Islet of Langerhans (tissue), 1 donor: Measurements from ENCODE around the gene DLGAP1.

Experiments
- FAIRE-seq: peaks from one replicate; lab custom pipeline; 2011; peaks lifted over from hg19 to GRCh38; lab: Jason Lieb, UNC

Gene DLGAP1

DNA sequence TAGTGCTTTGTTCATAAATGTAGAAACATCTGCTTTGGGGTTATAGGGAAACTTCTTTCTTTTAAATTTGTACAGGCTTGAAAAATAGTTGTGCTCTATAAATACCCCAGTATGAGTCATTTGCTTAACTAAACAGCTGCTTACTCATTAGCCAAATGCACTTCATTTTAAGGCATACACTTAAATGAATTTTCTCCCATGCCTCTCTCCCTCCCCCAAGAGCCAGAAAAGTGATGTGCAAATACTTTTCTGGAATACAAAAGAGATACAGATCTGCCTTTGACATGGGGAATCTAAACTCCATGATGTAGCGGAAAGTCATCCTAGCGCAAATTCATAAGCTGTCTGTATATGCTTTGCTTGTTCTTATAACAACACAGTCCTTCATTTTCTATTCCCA, 469.4 kb downstream of the DLGAP1 start:
- no peak for FAIRE-seq

DNA sequence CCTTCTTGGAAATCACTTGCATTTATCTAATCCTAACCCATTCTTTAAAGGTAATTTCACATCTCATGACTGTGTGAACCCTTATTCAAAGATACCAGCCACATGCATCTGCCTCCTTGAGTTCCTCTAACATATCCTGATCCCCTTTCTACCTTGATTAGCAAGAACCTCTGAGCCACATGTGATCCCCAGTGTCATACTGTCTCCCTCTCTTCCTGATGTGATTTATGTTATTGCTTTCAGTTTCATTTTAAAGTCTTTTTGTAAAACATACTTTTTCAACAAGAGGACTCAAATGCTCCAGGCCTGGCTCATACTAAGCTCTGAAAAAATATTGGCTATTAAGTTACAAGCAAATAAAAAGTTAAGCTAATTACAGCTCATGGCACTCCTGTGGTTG, 470.1 kb downstream of the DLGAP1 start:
- no peak for FAIRE-seq

DNA sequence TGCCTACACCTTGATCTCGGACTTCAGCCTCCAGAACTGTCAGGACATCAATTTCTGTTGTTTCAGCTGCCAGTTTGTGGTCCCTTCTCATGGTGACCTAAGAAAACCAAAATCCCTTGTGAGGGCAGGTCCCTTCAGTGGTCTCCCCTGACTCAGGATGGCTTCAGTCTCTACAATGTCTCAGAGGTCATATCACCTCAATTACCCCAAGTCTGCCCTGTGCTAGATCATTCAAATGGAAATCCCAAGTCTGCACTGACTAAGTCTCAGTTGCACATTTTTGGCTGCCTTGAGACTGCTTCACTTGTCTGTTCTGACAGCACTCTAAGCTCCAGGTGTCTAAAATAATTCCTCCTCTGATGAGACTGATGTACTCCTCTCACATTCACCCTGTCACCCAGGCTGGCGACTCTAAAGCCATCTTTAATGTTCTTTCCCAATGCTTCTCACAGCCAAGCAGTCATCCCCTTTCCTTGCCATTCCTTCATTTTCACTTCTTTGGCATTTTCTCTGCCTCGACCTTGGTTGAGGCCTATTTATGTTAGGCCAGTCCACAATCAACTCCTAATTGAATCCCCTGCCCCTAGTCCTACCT, 470.8 kb downstream of the DLGAP1 start:
- FAIRE-seq = no peak

DNA sequence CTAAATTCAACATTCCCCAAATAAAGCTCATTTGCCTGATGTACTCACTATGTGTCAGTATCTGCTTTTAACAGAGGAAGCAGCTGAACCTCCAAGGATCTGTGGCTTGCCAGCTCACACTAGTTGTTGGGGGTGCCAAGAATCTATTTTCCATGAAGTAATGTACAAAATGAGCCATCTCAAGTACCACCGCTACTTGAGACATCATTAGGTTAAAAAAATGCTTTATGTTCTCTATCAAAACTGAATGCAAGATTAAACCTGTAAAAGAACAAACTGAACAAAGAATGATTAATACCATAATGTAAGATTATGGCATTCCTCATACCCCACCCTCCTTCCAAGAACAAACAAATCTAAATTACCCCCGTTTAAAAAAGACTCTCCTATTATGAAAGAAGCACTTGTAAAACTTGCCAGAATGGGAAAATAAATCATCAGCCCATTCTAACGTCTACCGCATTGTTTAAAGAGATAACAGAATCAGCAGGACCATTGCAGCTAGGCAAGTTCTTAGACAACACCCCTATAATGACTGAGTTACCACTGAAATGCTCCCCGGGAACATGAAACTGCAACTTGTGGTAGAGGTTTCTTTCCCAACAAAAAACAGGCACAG, 471.6 kb downstream of the DLGAP1 start:
- FAIRE-seq = no peak

DNA sequence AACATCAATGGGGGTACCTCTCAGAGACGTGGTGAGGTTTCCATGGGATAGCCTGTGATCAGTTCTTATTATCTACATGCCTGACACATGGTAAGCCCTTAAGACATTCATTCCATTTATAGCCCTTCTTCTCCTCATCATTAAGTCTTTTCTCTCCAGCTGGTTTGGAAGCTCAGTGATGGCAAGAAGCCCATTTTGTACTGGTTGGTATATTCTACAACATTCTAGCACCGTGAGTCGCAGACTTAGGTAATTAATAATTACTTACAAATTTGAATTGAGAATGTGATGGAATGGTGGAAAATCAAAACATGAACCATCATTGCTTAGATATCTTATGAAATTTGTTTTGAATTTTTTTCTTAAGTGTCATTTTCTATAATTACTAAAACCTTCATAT, 472.6 kb downstream of the DLGAP1 start:
- FAIRE-seq = no peak

DNA sequence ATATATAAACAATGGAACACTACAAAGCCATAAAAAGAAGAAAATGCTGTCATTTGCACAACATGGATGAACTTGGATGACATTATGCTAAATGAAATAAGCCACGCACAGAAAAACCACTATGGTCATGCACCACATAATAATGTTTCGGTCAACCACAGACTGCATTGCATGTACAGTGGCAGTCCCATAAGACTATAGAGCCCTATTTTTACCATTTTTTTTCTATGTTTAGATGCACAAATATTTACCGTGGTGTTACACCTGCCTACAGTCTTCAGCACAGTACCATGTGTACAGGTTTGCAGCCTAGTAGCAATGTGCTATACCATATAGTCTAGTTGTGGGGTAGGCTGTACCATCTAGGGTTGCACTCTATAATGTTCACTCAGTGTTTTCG, 476.1 kb downstream of the DLGAP1 start:
- no peak for FAIRE-seq

DNA sequence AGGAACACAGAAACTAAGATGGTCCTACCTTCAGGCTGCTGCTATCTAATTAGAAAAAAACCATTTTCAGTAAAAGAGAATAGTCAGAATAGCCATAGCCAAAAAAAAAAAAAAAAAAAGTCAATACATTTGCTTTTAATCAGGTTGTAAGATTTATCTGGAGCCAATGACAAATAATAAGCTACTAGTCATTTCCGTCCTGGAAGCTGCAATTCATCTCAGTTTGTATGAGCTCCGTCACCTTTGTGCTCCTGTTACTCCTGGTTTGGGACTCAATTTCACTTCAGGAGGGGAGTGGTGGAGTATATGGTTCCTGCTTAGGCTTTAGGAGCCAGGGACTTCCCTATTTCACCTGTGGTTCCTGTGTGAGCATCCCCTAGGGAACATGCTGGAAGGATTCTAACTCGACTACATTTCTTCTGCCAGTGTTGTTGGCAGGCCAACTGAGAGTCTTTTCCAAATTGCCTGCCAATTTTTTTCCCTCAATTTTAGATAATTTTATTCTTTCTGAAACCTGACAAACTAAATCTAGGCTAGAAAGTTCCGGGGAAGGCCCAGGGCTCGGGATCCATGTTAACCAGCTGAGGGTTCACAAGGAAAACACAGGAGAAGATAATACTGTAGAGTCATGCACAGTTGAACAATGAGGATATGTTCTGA, 481.8 kb downstream of the DLGAP1 start:
- no peak for FAIRE-seq

DNA sequence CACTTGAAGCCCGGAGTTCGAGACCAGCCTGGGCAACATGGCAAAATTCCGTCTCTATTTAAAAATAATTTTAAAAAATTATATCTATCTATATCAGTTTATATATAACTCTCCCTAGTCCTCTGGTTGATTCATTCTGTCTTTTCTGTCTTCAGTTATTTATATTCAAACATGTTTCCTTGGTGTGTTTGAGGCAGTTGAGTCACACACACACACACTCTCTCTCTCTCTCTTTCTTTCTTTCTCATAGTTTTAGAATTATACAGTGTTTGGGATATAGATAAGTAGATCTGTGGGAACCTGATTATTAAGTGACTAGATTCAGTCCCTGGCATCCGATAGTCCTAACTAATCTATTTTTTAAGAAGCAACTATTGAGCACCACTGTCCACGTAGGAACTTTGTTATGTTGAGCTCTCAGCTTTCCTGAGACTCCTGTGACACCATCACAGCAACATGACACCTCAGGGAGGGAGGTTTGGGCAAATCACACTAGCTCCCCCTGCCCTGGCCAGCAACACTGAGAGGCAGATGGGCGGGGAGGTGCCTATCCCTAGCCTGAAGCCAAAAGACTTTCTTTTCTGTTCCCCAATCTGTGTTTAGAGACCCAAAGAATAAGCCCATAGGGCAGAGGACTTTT, 482.7 kb downstream of the DLGAP1 start:
- no peak for FAIRE-seq

DNA sequence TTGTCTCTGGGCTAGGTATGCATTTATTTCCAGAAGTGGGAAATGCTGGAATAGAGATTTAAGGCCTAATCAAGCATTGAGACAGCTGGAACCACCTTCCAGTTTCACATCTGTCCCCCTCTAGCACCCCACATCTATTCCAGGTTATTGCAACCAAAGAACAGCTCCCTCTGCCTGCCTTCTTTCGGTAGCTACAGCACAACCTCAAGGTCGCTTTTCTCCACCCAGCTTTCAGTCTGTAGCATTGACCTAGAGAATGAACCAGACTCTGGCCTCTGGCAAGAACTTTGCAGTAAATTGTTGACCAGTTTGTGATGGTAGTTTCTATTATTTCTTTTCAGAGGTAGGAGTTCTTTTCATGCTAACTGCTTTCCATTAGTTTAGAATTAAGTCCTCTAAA, 484.2 kb downstream of the DLGAP1 start:
- FAIRE-seq = no peak

DNA sequence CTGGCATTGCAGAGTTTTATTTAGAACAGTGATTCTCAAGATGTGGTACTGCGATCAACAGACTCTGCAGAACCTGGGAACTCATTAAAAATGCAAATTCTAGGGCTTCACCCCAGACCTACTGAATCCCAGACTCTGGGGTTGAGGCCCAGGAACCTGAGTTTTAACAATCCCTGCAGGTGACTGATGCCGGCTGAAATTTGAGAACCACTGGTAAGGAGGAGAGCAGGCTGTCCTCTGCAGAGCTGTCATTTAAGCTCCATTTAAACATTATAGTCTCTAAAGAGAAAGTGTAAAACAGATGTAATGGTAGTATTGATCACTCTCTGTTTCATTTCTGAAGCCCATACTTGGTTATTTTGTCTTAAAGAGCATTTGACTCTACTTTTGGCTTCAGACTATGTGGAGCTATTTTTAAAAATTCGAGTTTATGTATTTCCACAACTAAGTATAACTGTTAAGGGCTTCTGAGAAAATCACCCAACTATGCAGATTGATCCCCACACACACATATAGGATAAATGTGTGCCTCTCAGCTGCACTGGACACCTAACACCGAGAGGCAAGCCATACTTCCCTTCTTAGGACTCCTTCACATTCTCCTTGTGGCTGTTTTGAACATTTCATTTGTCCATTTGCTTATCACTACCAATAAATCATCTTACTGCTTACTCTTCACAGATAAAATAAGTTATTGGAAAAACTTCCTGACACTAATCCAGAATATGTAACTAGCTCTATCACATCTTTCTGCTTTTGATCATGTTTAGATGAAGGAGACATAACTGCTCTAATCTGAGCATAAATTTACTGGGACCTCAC, 487.5 kb downstream of the DLGAP1 start:
- no peak for FAIRE-seq

DNA sequence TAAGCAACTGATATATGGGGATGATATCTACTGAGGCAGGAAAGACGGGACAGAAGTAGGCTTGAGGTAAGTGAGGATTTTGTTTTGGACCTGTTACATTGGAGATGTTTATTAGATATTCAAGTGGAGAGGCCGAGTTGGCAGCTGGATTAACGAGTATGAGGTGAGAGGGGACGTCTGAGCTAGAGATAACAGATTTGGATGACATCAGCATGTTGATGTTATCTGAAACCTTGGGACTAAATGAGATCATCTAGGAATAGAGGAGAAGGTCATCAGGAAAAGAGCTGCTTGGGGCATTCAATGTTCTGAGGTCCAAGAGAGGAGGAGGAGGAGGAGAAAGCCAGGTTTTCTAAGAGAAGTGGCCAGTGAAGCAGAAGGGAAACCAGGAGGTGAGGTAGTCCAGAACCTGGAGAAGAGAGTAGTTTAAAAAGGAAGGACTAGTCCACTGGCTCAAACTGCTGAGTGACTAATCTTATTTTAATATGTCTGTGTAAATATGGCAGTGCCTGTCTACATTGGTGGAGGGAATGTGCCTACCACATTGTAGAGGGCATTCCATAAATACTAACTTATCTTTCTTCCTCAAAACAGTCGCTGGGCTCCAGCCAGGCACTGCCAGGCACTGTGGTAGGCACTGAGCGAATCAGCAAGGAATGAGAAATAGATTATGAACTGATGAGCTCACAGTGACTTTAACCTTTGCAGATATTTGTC, 488.3 kb downstream of the DLGAP1 start:
- FAIRE-seq = no peak

DNA sequence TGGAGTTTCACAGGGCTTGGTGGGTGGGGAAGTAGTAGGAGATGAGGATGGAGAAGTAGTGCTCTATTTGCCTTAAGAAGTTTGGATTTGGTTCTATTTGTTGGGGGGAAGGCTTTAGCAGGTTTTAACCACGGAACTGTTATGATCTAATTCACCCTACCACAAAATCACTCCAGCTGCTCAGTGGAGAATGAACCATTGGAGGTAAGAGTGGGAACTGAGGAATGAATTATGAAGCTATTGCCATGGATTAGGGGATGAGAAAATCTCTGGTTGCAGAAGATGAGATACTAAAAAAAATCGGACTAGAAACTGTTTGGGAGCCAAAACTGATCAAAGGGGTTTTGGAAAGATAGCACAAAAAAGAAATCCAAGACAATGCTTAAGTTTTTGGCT, 488.9 kb downstream of the DLGAP1 start:
- no peak for FAIRE-seq

DNA sequence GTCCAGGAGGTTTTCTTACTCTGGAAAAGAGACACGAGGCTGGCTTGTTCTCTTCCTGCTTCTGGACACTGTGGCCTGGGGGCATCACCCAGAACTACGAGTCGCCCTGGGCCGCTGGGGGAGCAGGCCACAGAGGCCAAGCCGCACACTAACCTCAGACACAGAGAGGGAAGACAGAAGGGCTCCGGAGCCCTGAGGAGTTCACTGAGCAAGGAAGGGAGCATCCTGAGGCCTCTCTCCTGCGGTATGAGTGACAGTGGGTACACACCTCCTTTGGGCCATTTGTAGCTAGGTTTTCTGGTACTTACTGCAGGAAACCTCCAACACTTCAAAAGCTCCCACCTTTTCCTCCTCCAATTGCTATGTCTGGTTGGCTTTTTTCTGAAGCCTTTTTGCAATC, 494.1 kb downstream of the DLGAP1 start:
- FAIRE-seq = no peak

DNA sequence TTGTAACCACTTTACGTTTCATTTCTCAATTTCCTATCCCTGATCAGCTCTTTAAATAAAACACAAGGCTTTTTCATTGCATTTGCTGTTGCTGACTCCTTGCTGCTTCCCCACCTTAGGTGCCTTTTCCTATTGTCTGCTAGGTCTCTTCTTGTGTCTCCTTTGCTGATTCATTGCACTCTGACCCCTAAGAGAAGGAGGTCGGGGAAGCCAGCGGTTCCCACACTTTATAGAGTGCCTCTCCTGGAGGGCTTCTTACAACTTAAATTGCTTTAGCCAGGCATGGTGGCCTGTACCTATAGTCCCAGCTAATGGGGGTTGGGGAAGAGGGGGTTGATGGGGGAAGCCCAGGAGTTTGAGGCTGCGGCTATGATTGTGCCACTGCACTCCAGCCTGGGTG, 495.0 kb downstream of the DLGAP1 start:
- FAIRE-seq = no peak

DNA sequence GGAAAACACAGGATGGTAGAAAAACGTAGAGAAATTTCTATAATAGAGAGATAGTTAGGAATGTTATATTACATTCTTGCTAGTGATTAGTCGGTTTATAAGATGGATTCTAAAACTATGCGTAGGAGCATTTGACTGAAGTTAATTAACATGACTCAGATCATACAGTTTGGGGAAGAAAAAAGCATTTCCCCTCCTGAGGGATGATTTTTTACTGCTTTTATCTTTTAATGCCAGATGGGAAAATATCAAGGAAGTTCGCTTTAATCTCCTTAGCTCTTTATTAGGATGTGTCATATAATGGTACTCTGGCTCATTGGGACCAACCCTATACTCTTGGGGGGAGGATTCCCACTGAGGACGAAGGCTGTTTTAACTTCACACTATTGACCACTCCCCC, 503.1 kb downstream of the DLGAP1 start:
- FAIRE-seq = no peak

DNA sequence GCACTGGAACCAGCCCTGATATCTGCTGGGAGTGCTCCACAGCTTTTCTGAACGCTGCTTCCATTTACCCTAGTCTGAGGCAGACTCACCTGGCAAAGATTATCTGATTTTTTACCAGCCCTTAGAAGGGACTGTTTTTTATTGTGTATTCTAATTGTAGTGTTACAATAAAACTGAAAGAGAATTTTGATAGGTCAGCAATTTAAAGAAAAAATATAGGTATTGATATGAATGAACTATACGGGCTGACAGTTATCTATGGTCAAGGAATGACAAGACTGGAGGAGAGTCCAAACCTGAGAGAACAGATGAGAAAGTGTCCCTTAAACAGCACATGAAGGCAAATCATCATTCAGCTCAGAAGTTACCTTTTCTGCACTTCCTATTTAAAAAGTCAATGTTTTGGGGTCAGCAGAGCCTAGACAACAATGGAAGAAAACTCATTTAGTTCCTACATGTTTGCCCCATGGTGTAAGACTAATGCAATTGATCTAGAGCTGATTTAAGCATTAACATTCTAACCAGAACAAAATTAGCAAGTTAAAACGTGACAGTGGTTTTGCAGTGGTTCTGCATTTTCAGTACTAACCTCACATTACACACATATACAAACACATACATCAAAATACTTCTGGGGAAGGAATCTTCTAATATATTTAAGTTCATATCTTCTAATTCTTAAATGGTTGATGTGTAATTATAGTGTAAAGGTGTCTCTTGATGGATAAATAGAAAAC, 504.3 kb downstream of the DLGAP1 start:
- no peak for FAIRE-seq

DNA sequence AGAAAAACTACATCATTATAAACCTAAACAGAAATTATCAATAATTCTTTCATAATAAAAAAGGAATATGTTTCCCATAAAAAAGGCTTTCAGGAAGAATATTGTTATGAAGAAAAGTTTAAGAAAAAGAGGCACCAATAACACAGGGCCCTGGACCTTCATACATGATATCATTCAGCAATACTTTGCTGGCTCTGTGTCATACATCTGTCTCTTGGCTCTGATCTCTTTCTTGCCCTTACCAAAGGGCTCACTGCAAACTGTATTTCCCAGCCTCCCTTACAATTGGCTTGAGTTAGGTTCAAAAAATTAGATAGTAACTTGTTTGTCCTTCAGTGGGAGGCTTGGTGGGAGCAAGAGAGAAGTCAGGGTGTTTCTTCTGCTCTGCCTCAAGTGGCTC, 506.1 kb downstream of the DLGAP1 start:
- no peak for FAIRE-seq

DNA sequence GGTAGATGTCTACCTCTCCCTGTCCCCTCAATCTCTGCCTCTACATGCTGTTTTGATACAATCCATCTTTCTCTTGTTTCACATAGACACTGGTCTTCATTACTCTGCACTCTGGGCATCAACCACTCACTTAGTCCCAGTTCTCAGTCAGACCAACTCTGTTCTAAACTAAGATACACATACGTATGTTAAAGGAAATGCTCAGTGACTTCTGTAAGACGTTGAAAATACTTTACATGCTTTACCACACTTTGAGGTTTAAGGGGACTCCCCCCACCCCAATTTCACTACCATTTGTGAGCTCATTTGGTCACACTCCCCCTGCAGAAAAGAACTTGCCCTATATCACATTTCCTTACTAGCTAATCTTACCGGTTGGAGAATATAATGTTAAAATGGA, 507.7 kb downstream of the DLGAP1 start:
- FAIRE-seq = no peak

DNA sequence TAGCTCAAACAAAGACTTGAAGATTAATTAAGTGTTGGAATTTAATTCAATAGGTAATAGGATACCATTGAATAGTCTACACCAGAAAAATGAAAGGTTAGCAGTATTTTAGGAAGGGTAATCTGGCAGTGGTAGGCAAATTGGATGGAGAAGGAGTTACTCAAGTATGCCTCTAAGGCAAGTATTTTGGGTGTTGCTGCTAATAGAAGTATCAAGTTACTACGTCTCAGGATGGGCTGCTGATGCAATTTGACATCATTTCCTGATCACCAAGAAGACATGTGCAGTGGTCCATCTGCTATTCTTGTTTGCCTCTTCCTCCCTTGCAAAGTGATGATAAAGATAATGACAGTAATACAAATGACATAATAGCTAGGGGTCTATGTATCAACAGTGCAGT, 519.8 kb downstream of the DLGAP1 start:
- FAIRE-seq = no peak

DNA sequence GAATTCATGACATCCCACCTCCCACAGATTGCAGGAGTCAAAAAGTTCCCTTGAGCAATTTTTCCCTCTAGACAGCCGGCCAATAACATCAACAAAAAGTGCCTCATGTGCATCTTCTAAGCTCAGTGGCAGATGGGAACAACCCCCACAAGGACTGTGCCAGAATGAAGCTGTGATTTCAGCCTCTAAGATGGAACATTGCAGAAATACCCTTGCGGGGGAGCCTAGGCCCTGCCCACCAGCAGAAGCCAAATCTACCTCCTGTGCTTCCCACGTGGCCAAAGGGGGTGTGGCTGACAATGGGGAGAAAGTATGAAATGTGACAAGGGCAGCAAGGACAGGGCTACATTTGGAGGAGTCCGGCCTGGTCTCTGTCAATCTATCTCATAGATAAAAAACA, 522.8 kb downstream of the DLGAP1 start:
- no peak for FAIRE-seq

DNA sequence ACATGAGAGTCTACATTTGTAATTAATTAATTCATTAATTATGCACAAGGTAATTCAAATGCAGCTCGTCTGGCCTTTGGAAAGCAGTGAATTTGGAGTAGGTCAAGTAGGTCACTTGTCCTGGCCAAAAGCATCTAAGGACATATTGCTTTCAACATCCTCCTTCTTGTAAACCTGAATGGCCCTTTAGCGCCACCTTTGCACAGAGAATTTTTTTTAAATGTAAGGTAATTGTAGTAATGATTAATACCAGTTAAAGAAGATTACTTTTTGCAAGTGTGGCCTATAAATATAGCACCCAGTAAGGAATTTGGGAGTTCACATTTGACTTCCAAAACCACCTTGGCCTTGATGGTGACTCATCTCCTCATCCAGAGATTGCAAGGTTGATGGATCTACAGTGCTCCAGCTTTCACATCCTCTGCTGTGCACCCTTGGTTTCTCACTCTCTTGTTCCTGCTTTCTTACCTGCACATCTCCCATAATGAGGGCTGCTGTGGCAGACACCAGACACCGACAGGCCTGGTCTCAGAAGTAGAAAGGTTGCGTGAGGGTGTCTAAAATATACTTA, 523.5 kb downstream of the DLGAP1 start:
- no peak for FAIRE-seq
